ENCODE results near the gene PRKN. TPM values are rescaled to one million over a fixed set of nuclear protein-coding genes. Genes with fewer than 3 reads are reported as not detected.
A peak's percentile ranks its signal among the peaks of the same experiment; 100 is the strongest.

Gene PRKN
- total and polyA plus RNA-seq, 2 experiments from 2014 or later: 0.10 to 0.84 TPM

- H3K9me3 Mint-ChIP-seq: no peaks in the 10 kb centered on the region
- no peak overlapping the region for H3K27ac ChIP-seq (ENCODE audit: low read depth)
These were observed 837.3 kb downstream of the PRKN start for GRCh38 chr6:161890133-161890831.

More at GRCh38 chr6:161890133-161890831, 837.3 kb downstream of the PRKN start:
- no peaks in the 10 kb centered on the region for H3K36me3 Mint-ChIP-seq (ENCODE audit: low read depth)
- Histone ChIP-seq H3K27me3 (ENCODE audit: insufficient read depth) (no peaks in the 10 kb centered on the region), H3K36me3 (ENCODE audit: insufficient read depth) (no peaks in the 10 kb centered on the region), H3F3A (replicated peaks; ENCODE audit: low read depth) (no peaks in the 10 kb centered on the region), H3K4me3 (peak overlapping the region; percentile 35; the same call in 1 of the 2 replicates), H3K9me2 (ENCODE audit: insufficient read depth) (no peaks in the 10 kb centered on the region), H4K20me1 (replicated peaks; ENCODE audit: insufficient read depth) (no peaks in the 10 kb centered on the region; the same call in 1 of the 2 replicates), H3K79me2 (replicated peaks; ENCODE audit: insufficient read depth) (no peaks in the 10 kb centered on the region), H3K4me1 (ENCODE audit: insufficient read depth) (peaks cover 11% of the 10 kb centered on the region), H3K4me2 (peak overlapping the region; percentile 68), H2AFZ (no peak overlapping the region; the same call in 1 of the 2 replicates)
- peaks cover 22% of the 10 kb centered on the region for H3K4me1 Mint-ChIP-seq
- ATAC-seq (peak; percentile 44), DNase-seq (ENCODE audit: low spot score) (peak; percentile 41)
- no peak for TF ChIP-seq CTCF (conservative IDR thresholded peaks at IDR 0.05; ENCODE audit: low read depth in 2 of 2)
- no peak for TF ChIP-seq POLR2AphosphoS5 (IDR thresholded peaks at IDR 0.05; ENCODE audit: low read depth)
- TF ChIP-seq JUNB (IDR thresholded peaks at IDR 0.05; ENCODE audit: unreplicated experiment): no peak
- no peak for TF ChIP-seq REST (IDR thresholded peaks at IDR 0.05; ENCODE audit: unreplicated experiment)
- H3K27ac Mint-ChIP-seq: no peak overlapping the region
- no peak overlapping the region for H3K4me3 Mint-ChIP-seq
- peaks cover 7% of the 10 kb centered on the region for H3K27me3 Mint-ChIP-seq (ENCODE audit: insufficient read depth, low read depth, poor library complexity)

Measured in GM23338 (cell line).